Neural cell (in vitro differentiated cells): ENCODE measurements around the gene SLC29A3. TPM values are rescaled to one million over a fixed set of nuclear protein-coding genes. Genes with fewer than 3 reads are reported as not detected.

Source experiments
- H2AFZ ChIP-seq: fragments of 200-600, 300-800 bp; sonication (generic), shearing (Covaris generic); 2 replicates; pipeline ENCODE4 v1.6.0; 2014; ENCODE audit warnings: low read depth, mild to moderate bottlenecking, antibody characterized with exemption, low read length, moderate library complexity
- H3F3A ChIP-seq: fragments of 200-600 bp; shearing (Covaris generic); 2 replicates; pipeline ENCODE4 v1.6.1; 2016; ENCODE audit warnings: mild to moderate bottlenecking, moderate library complexity, mixed read lengths, antibody characterized with exemption, low read length; ENCODE audit not compliant: insufficient read depth, poor library complexity, severe bottlenecking
- H3K27ac ChIP-seq: fragments of 200-600, 300-800 bp; sonication (generic), shearing (Covaris generic); 2 replicates; pipeline ENCODE4 v1.5.1; 2014; ENCODE audit warnings: mild to moderate bottlenecking, low read length, moderate library complexity
- H3K27me3 ChIP-seq: fragments of 300-800, 200-600 bp; sonication (generic), shearing (Covaris generic); 2 replicates; pipeline ENCODE4 v1.6.0; 2014; ENCODE audit warnings: mild to moderate bottlenecking, low read depth, low read length, moderate library complexity; ENCODE audit not compliant: insufficient read depth
- H3K36me3 ChIP-seq: fragments of 300-800, 200-600 bp; sonication (generic), shearing (Covaris generic); 2 replicates; pipeline ENCODE4 v1.5.1; 2014; ENCODE audit warnings: mild to moderate bottlenecking, antibody characterized with exemption, low read length, moderate library complexity; ENCODE audit not compliant: insufficient read depth
- H3K4me2 ChIP-seq: fragments of 300-800, 200-600 bp; sonication (generic), shearing (Covaris generic); 2 replicates; pipeline ENCODE4 v1.6.0; 2014; ENCODE audit warnings: mild to moderate bottlenecking, low read length
- H3K4me3 ChIP-seq: fragments of 300-800, 200-600 bp; sonication (generic), shearing (Covaris generic); 2 replicates; pipeline ENCODE4 v1.5.1; 2014; ENCODE audit warnings: mild to moderate bottlenecking, low read length, moderate library complexity
- H3K79me2 ChIP-seq: fragments of 200-600 bp; shearing (Covaris generic); replicated peaks from 2 replicates; pipeline ENCODE4 v1.6.0; 2014; ENCODE audit warnings: mild to moderate bottlenecking, low read length, moderate library complexity; ENCODE audit not compliant: insufficient read depth
- H3K9ac ChIP-seq: fragments of 300-800, 200-600 bp; sonication (generic), shearing (Covaris generic); 2 replicates; pipeline ENCODE4 v1.6.1; 2016; ENCODE audit warnings: mild to moderate bottlenecking, low read length, mixed read lengths
- H3K9me2 ChIP-seq: fragments of 200-600 bp; shearing (Covaris generic); 2 replicates; pipeline ENCODE4 v1.6.1; 2016; ENCODE audit warnings: mild to moderate bottlenecking, low read length, mixed read lengths; ENCODE audit not compliant: insufficient read depth
- H3K9me3 ChIP-seq: fragments of 200-600, 300-800 bp; sonication (generic), shearing (Covaris generic); 2 replicates; pipeline ENCODE4 v1.6.1; 2016; ENCODE audit warnings: mild to moderate bottlenecking, mixed run types, low read length, moderate library complexity, mixed read lengths
- H4K20me1 ChIP-seq: fragments of 200-600 bp; shearing (Covaris generic); 2 replicates; pipeline ENCODE4 v1.6.1; 2016; ENCODE audit warnings: mild to moderate bottlenecking, mixed run types; ENCODE audit not compliant: insufficient read depth
- CTCF ChIP-seq: fragments of 450-650 bp; IDR thresholded peaks from 2 replicates; pipeline ENCODE4 v1.5.1; 2014; ENCODE audit warnings: antibody characterized with exemption, mild to moderate bottlenecking, moderate library complexity; ENCODE audit not compliant: poor library complexity, severe bottlenecking
- EP300 ChIP-seq: fragments of 450-650 bp; conservative IDR thresholded peaks from 2 replicates; pipeline ENCODE4 v1.6.1; 2014; ENCODE audit warnings: antibody characterized with exemption, mild to moderate bottlenecking, moderate library complexity; ENCODE audit not compliant: poor library complexity, severe bottlenecking
- EZH2 ChIP-seq: fragments of 200-600, 300-800 bp; shearing (Covaris generic), sonication (generic); IDR thresholded peaks from 2 replicates; pipeline ENCODE4 v1.6.1; 2014; ENCODE audit warnings: antibody characterized with exemption, low read length, borderline replicate concordance, mild to moderate bottlenecking; ENCODE audit not compliant: insufficient read depth, poor library complexity, severe bottlenecking
- MXI1 ChIP-seq: fragments of 450-650 bp; conservative IDR thresholded peaks from 2 replicates; pipeline ENCODE4 v1.6.1; 2014; ENCODE audit warnings: antibody characterized with exemption, mild to moderate bottlenecking; ENCODE audit not compliant: poor library complexity, severe bottlenecking
- POLR2AphosphoS5 ChIP-seq: IDR thresholded peaks from 2 replicates; pipeline ENCODE4 v1.6.1; 2012
- RAD21 ChIP-seq: fragments of 450-650 bp; conservative IDR thresholded peaks from 2 replicates; pipeline ENCODE4 v1.6.1; 2014; ENCODE audit warnings: antibody characterized with exemption, mild to moderate bottlenecking, moderate library complexity
- SMC3 ChIP-seq: fragments of 450-650 bp; conservative IDR thresholded peaks from 2 replicates; pipeline ENCODE4 v1.6.1; 2014; ENCODE audit warnings: antibody characterized with exemption, mild to moderate bottlenecking, moderate library complexity; ENCODE audit not compliant: poor library complexity
- TAF1 ChIP-seq: IDR thresholded peaks from 2 replicates; pipeline ENCODE4 v1.6.1; 2012; ENCODE audit warnings: low read depth
- polyA plus RNA-seq: library from polyadenylated mRNA; depleted of rRNA; stranded (reverse); fragments of >200 nt; gene quantifications from 2 replicates; pipeline ENCODE4 v1.2.3, GENCODE V29; 2014
- TF ChIP-seq, protein P1 (sequence below): IDR thresholded peaks from 2 replicates; pipeline ENCODE4 v1.6.1; 2012; ENCODE audit warnings: borderline replicate concordance

The SLC29A3 gene
- polyA plus RNA-seq, 1 donor from 2014 or later, result 2.3 TPM

DNA sequence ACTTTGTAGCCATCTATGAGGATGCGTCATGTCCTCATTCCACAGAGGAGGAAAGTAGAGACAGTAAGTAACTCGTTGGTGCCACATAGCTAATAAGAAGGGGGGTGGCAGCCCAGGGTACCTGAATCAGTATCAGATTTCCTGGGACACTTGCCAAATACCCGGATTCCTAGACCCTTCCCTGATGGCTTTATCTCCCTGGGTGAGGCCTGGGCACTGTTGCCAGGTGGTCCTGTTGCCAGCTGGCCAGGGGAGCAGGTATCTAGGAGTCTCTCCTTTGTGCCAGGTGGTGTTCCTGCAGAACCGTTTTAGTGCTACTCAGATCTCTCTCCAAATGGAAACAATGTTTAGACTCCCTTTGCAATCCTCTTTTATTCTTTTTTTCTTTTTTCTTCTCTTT is 12.7 kb downstream of the SLC29A3 start:
- Histone ChIP-seq H3K79me2 (no peaks in the 10 kb centered on the region), H3K9me3 (no peaks in the 10 kb centered on the region), H3F3A (no peaks in the 10 kb centered on the region), H3K9ac (no peak overlapping the region), H2AFZ (no peak overlapping the region), H3K4me2 (no peak overlapping the region), H3K27me3 (no peaks in the 10 kb centered on the region), H3K36me3 (no peaks in the 10 kb centered on the region), H3K4me3 (no peak overlapping the region), H3K9me2 (no peaks in the 10 kb centered on the region), H3K27ac (no peak overlapping the region), H4K20me1 (no peaks in the 10 kb centered on the region)
- no peak for TF ChIP-seq TAF1
- TF ChIP-seq EP300, result no peak
- TF ChIP-seq SMC3, result no peak
- TF ChIP-seq, protein P1, sequence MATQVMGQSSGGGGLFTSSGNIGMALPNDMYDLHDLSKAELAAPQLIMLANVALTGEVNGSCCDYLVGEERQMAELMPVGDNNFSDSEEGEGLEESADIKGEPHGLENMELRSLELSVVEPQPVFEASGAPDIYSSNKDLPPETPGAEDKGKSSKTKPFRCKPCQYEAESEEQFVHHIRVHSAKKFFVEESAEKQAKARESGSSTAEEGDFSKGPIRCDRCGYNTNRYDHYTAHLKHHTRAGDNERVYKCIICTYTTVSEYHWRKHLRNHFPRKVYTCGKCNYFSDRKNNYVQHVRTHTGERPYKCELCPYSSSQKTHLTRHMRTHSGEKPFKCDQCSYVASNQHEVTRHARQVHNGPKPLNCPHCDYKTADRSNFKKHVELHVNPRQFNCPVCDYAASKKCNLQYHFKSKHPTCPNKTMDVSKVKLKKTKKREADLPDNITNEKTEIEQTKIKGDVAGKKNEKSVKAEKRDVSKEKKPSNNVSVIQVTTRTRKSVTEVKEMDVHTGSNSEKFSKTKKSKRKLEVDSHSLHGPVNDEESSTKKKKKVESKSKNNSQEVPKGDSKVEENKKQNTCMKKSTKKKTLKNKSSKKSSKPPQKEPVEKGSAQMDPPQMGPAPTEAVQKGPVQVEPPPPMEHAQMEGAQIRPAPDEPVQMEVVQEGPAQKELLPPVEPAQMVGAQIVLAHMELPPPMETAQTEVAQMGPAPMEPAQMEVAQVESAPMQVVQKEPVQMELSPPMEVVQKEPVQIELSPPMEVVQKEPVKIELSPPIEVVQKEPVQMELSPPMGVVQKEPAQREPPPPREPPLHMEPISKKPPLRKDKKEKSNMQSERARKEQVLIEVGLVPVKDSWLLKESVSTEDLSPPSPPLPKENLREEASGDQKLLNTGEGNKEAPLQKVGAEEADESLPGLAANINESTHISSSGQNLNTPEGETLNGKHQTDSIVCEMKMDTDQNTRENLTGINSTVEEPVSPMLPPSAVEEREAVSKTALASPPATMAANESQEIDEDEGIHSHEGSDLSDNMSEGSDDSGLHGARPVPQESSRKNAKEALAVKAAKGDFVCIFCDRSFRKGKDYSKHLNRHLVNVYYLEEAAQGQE, result no peak
- no peak for TF ChIP-seq MXI1
- TF ChIP-seq RAD21, result no peak
- TF ChIP-seq CTCF, result no peak
- TF ChIP-seq EZH2, result no peak
- no peak for TF ChIP-seq POLR2AphosphoS5

DNA sequence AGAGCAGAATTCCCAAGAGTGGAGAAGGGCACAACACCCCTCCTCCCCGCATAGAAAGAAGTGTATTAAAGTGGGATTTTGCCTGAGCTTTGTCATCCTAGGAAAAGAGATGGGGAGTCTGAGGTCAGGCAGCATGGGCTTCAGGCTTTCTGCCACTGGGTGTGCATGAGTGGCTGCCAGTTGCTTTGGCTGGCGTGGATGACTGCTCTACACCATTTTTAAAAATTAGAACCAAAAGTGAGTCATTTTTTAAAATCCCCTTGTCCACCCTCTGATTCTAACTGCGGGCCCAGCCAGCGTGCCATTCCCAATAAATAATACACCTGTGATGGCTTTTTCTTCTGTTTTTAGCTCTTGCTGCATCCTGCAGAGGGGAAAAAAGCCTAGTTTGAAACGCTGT is 13.4 kb downstream of the SLC29A3 start:
- Histone ChIP-seq H2AFZ (no peak overlapping the region), H3K9ac (no peak overlapping the region), H3K4me3 (no peak overlapping the region), H3F3A (no peaks in the 10 kb centered on the region), H3K36me3 (no peaks in the 10 kb centered on the region), H3K79me2 (no peaks in the 10 kb centered on the region), H3K27ac (no peak overlapping the region), H3K27me3 (no peaks in the 10 kb centered on the region), H3K4me2 (no peak overlapping the region), H4K20me1 (no peaks in the 10 kb centered on the region), H3K9me3 (no peaks in the 10 kb centered on the region), H3K9me2 (no peaks in the 10 kb centered on the region)
- TF ChIP-seq, protein P1, result no peak
- TF ChIP-seq CTCF, result no peak
- TF ChIP-seq TAF1, result no peak
- no peak for TF ChIP-seq EP300
- no peak for TF ChIP-seq MXI1
- TF ChIP-seq SMC3, result no peak
